GM19455 (cell line): ENCODE measurements around the gene MAK.
"Not testable (repeated sequence)": the region's sequence is repeated elsewhere in the genome, so short reads cannot be mapped to it uniquely, and the experiment has no call there.

ENCODE experiments used
- ATAC-seq: cut with Tn5 transposase; IDR thresholded peaks from one replicate; pipeline ENCODE4 v1.9.1; 2021; ENCODE audit not compliant: unreplicated experiment

Gene MAK

GRCh38 chr6:10730254-10730653 is 108.1 kb downstream of the MAK start:
- ATAC-seq = no peak

DNA sequence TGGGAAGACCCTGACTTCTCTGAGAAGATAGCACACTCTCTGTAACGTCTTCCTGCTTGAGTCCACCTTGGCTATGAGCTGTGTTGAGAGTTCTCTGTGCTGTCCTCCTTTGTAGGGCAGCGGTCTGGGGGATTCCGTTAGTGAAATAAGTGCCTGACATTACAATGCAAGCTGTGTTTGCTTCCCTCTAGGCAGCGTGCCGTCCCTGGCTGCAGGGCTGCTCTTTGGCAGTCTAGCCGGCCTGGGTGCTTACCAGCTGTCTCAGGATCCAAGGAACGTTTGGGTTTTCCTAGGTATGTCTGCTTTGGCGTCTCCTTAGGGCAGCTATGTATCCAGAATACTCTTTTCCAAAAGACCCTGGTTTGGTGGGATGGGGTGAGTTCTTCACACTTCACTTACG is 112.6 kb downstream of the MAK start:
- ATAC-seq = no peak

GRCh38 chr6:10725044-10725443 is 113.3 kb downstream of the MAK start:
- no peak for ATAC-seq

DNA sequence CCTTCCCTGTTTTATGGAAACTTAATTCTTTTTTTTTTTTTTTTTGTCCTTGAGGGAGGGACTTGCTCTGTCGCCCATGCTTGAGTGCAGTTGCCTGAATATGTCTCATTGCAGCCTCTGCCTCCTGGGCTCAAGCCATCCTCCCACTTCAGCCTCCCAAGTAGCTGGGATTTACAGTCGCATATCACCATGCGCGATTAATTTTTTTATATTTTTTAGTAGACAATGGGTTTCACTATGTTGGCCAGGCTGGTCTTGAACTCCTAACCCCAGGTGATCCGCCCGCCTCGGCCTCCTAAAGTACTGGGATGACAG is 114.8 kb downstream of the MAK start:
- ATAC-seq = no peak

GRCh38 chr6:10722820-10723566 is 115.3 kb downstream of the MAK start, which contains the start of gene TMEM14C:
Gene TMEM14C, plus strand, starts transcription at chr6:10723070. Its CDS starts 1,544 bp downstream, at chr6:10724614.
- ATAC-seq = peak; percentile 96

DNA sequence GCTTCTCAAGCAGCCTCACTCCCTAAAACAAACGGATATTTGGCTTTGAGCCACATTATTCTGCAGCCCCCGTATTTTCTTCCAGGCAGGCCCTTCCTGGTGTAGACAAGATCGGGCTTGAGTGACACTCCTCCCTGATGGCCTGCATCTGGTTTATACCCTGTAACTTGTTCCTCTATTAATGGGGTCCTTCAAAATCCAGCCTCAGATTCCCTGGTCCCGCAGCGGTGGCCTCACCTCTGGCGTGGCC is 115.8 kb downstream of the MAK start:
- no peak for ATAC-seq

GRCh38 chr6:10721850-10722569 is 116.3 kb downstream of the MAK start:
- ATAC-seq = no peak

DNA sequence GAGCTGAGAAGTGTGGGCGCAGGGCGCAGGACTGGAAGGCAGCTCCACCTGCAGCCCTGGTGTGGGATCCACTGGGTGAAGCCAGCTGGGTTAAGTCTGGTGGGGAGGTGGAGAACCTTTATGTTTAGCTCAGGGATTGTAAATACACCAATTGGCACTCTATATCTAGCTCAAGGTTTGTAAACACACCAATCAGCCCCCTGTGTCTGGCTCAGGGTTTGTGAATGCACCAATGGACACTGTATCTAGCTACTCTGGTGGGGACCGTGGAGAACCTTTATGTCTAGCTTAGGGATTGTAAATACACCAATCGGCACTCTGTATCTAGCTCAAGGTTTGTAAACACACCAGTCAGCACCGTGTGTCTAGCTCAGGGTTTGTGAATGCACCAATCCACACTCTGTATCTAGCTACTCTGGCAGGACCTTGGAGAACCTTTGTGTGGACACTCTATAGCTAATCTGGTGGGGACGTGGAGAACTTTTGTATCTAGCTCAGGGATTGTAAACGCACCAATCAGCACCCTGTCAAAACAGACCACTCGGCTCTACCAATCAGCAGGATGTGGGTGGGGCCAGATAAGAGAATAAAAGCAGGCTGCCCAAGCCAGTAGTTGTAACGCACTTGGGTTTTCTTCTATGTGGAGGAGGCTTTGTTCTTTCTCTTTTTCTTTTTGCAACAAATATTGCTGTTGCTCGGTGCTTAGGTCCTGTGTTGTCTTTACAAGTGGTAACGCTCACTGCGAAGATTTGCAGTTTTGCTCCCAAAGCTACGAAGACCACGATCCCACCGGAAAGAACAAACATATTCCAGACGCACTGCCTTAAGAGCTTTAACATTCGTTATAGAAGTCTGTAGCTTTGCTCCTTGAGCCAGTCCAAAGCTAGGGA is 117.1 kb downstream of the MAK start:
- not testable (repeated sequence) for ATAC-seq

DNA sequence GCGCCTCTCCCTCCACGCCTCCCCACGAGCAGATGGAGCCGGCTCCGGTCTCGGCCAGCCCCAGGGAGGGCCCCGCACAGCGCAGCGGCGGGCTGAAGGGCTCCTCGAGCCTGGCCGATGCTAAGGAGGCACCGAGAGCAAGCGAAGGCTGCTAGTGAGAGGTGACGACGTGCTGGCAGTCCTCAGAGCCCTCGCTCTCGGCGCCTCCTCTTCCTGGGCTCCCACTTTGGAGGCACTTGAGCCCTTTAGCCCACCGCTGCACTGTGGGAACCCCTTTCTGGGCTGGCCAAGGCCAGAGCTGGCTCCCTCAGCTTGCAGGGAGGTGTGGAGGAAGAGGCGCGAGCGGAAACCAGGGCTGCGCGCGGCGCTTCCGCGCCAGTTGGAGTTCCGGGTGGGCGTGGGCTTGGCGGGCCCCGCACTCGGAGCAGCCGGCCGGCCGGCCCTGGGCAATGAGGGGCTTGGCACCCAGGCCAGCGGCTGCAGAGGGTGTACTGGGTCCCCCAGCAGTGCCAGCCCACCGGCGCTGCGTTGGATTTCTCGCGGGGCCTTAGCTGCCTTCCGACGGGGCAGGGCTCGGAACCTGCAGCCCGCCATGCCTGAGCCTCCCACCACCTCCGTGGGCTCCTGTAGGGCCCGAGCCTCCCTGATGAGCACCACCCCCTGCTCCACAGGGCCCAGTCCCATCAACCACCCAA is 117.9 kb downstream of the MAK start:
- ATAC-seq = peak; percentile 21

- ATAC-seq = no peak
These were observed 118.4 kb downstream of the MAK start for GRCh38 chr6:10719964-10720264.

GRCh38 chr6:10719296-10719963 is 118.9 kb downstream of the MAK start:
- ATAC-seq = no peak

GRCh38 chr6:10713962-10714361 is 124.4 kb downstream of the MAK start:
- ATAC-seq = no peak
